ENCODE data around the gene SERP2.

SERP2 gene

GRCh38 chr13:44413095-44413494 lies 39.5 kb downstream of the SERP2 start:
- no peak for DNase-seq (ENCODE audit: low spot score)

GRCh38 chr13:44414716-44415115 lies 41.1 kb downstream of the SERP2 start:
- DNase-seq (ENCODE audit: low spot score) = no peak

- DNase-seq (ENCODE audit: low spot score) = no peak
Measured at GRCh38 chr13:44415815-44416214, 42.2 kb downstream of the SERP2 start.

- DNase-seq (ENCODE audit: low spot score) = no peak
Measured at GRCh38 chr13:44416301-44416700, 42.7 kb downstream of the SERP2 start.

DNA sequence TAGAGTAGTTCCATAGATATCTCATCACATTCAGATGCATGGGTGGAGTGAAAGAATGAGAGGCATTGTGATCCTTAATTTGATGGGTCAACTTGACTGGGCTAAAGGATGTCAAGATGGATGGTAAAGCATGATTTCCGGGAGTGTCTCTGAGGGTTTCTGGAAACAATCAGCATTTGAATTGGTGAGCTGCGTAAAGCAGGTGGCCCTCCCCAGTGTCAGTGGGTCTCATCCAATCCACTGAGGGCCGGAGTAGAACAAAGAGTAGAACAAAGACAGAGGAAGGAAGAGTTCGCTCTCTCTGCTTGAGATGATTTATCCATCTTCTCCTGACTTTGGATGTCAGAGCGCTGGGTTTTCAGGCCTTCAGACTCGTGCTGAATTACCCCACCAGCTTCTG lies 43.1 kb downstream of the SERP2 start:
- DNase-seq (ENCODE audit: low spot score) = no peak

DNA sequence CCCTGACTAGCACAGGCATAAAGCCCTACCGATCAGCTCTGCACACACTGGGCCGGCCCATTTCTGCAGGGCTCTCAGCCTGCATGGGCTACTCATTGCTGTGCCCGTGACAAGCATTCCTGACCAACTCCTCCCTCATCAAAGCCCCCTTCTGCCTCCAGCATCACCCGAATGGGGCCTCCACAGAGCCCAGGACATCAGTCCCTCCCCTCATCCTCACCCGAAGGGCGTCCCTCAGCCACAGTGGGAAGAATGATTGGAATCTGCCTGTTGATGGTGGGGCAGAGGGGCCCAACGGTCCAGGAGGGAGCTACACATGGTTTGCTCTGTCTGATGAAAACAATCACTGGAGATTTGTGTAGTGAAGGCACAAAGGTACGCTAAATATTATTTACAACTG lies 43.8 kb downstream of the SERP2 start:
- DNase-seq (ENCODE audit: low spot score) = no peak

DNA sequence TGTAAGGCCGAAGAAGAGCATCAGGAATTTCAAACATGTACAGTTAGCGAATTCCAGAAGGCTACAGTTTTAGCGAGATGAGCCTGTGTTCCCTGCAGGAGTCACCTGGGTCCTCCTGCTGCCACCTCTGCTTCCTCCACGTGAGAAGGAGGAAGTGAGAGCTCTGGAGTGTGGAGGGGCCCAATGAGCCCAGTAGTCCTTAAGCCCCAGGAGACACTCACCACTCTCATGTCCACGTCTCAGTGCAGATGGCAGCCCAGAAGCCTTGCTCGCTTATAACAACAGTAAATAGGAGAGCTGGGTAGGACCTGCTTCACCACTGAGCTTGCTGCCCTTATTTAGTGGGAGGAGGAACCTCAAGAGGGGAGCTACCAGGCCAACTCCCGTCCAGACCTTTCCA lies 44.3 kb downstream of the SERP2 start:
- no peak for DNase-seq (ENCODE audit: low spot score)

GRCh38 chr13:44420376-44421220 lies 47.0 kb downstream of the SERP2 start:
- no peak for DNase-seq (ENCODE audit: low spot score)

DNA sequence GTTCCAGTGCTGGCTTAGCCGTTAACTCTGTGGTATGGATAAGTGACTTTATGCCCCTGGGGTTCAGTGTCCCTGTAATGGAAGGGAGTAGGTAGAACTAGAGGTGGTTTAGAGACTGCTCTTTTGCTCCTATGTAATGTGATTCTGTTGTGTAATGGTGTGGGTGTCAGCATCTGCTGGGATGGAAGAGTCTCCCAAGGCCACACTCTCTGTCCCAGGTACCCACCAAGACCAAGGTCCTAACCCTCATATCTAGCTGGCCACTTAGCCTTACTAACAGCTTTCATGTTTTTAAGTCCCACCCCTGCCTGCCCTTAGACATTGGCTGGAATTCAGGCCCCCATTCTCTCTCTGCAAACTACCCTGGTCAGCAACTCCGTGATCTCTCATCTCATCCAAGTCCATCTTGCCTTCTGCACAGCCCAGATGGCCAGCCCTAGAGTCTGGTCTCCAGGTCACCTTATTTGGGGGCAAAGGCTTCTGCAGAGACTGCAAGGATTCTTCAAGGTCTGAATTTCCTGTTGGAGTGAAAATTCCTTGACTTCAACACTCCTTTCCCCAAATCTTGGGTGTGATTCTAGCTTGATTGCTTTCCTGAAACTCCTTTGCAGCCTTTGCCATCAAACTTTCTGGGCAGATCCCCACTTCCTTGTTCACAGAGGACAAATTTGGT lies 48.4 kb downstream of the SERP2 start:
- DNase-seq (ENCODE audit: low spot score) = no peak

DNA sequence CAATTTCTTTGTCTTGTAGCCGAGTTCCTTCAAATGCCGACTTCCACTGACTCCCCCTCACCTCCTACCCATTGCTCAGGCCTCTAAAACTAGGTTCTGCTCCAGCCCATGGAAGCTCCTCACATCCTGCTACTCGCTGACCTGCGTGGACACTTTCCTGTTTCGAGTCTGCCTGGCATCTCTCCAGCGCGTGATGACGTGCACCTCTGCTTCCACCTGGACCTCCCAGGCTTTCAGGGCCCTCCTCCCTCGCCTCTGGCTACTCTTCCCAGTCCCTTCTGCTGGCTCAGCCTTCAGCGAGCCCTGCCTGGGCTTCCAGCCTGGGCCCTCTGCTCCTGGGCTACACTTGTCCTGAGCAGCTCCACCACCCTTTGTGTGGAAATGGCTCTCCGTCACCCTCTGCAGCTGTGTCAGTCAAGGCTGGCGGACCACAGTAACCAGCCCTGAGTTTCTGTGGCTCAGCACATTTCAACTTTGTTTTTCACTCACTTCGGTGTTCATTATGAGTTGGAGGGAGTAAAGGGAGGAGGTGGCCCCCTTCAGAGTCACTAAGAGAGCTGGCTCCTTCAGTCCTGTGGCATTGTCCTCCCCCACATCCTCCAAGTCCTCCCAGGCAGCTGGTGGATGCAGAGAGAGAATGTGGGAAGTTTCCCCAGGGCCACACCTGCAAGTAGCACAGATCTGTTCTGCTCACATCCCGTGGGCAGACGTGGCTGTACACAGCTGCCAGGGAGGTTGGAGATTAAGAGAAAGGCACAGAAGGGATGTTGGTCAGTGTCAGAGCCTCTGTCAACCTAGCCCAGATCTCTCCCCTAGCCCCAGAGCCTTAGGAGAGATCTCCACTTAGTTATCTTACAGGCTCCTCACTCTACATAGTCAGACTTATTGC lies 49.4 kb downstream of the SERP2 start:
- no peak for DNase-seq (ENCODE audit: low spot score)

- DNase-seq (ENCODE audit: low spot score) = no peak
Measured at GRCh38 chr13:44423824-44424223, 50.2 kb downstream of the SERP2 start.

DNA sequence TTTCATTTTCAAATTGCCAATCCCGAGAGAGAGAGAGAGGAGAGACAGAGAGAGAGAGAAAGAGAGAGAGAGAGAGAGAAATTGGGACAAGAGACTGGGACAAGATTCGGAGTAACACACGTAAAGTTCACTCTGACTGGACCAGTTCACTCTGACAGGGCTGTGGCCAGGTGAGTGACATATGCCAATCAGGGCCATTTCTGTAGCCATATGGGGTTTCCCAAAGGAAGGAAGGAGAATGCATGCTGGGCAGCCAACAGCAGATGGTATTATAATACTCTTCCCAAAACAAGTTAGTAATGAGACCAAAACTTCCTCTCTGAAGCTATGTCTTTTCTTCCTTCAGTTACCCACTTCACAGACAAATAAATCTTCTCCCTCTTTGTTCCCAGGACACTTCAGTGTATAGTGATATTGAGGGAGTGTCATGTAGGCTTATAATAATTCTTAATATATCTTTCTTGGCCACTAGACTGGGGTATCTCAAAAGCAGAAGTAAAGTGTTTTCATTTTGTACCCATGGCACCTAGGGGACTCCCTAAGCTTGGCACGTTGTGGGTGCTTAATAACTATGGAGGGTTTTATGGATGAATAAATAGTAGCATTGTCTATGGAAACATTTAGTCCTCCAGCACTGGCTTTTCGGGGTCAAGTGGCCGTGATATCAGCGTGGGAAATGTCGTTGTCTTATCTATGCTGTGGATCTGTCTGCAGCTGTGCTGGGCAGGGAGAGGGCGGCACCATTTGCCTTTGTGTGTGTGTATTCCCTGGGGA lies 51.6 kb downstream of the SERP2 start:
- DNase-seq (ENCODE audit: low spot score) = no peak

DNA sequence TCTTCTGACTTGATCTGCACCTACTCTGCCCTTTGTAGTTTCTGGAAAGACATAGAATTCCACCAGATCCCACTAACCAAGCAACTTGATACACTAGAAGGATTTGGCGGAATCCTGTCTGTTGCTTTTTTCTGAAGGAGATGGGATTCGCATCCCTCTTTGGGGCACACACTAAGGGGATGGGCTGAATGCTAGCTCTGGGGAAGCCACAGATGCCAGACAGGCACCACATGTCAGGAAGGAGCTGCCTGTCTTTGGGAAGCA lies 52.1 kb downstream of the SERP2 start:
- DNase-seq (ENCODE audit: low spot score) = no peak

- DNase-seq (ENCODE audit: low spot score) = no peak
Measured at GRCh38 chr13:44426461-44426860, 52.8 kb downstream of the SERP2 start.

- DNase-seq (ENCODE audit: low spot score) = no peak
Measured at GRCh38 chr13:44429311-44429710, 55.7 kb downstream of the SERP2 start.

DNA sequence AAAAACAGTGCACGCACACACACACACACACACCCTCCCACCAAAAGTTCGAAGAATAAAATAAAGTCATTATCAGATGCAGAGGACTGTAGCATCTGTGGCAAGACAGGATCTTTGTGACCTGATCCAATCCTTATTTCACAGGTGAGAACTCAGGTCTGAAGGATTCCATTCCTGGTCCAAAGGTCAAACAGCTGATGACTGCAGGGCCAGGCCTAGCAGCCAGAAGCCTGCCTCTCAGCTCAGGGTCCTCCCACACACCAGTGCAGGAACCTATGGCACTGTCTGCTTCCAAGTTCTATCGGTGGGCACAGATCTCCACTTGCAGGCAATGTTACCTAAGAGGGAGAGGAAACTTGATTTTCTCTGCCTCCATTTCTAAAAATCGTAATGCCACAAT lies 57.5 kb downstream of the SERP2 start:
- no peak for DNase-seq (ENCODE audit: low spot score)

DNA sequence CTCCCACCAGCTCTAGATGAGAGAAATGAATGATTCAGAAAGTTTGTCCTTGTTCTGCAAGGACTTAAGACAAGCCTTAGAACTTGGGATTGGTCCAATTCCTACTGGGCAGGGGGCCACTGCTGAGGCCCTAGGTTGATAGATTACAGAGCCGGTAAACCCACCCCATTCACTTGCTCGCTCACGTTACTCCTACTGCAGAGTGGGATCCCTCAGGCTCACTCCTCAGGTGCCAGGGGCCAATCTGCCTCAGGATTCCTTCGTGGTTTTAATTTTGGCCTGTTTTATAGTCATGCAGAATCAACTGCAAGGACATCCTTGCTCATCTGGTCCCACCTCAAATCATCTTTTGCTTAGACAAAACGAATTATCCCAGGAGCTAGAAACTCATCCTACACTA lies 59.0 kb downstream of the SERP2 start:
- no peak for DNase-seq (ENCODE audit: low spot score)

DNA sequence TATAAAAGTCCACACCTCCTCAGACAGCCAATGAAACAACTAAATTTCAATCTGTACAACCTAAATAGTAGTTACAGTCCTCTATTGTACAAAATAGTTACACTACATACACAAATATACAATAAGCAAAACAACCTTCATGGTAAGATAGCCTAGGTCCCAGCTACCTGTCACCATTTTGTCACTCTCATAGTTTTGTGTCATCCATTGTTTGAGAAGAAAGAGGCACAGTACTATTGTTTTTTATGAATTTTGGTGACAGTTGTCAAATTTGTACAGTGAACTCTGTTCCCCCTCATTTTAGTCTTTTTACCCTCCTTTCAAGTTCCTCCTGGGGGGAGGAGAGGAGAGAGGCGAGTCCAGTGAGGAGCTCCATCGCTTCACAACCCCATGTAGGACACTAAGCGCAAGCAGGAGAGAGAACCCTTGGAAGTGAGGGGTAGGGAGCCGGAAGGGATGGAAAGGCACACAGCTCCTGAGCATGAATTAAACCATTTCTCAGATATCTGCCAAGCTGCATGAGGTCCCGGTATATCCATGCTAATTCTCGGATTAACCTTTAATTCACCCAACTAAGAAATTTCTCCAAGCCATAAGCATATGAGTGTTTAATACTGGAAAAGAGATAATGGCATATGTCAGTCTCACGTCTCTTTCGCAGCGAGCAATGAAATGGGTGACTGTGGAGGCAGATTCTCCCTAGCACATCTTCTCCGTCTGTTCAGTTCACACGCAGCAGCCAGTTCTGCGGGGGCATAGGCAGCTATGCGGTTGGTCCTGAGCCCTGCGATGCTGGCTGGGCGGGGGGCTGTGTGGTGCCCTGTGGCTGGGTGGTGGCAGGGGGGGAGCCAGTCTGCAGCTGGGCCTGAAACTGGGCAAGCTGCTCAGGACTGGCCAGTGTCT lies 60.5 kb downstream of the SERP2 start:
- no peak for DNase-seq (ENCODE audit: low spot score)

DNA sequence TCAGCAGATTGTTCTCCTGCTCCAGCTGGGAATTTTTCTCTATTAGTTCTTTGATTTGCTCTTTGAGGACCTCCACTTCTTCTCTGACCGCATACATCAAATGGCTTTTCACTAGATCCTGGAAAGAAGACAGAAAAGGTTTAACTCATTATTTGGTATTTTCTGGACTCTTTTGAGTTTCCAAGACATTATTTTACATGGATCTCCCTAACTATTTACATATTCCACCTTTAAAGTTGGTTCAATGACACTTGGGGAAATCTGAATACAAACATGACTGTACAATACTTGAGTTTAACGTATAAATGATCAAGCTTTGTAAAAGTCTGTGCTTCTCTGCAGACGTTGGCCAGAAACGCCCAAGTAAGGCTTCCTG lies 61.1 kb downstream of the SERP2 start:
- DNase-seq (ENCODE audit: low spot score) = no peak

DNA sequence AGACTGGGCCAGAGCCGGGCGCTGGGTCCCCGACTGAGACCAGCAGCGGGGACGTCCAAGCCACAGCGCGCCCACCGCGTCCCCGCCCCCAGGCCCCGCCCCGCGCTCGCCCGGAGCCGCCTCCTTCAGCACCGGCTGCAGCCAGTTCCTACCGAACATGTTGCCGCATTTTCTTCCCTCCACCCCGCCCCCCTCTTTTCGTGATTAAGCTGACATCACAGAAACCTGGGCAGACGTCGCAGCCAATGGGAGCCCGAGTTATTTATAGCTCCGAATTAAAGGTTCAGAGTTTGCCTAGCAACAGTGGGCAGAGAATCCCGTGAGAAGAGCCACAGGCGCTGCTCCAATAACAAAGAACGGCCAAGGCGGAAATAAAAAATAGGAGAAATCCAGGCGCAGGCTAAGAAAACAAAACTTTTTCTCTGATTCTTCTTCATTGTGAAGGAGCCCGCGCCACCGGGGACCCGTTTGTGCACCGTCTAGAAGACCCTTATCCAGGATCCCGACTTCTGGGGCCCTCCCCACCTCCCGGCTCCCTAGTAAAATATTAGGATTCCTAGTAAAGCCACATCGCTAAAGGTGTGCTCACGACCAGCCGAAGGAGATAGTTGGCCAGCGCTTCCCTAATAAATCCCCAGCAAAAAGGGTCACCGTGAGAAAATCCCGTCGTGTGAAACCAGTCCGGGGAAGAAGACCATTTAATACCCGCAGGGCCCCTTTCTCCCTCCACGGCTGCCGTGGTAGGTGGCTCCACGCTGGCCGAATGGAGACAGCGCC lies 61.7 kb downstream of the SERP2 start:
- peak; percentile 99 for DNase-seq (ENCODE audit: low spot score)

Measured in RKO (cell line).